Hepatocyte (in vitro differentiated cells): ENCODE results near the gene CUL1. TPM values are rescaled to one million over a fixed set of nuclear protein-coding genes. Genes with fewer than 3 reads are reported as not detected.
A peak's percentile ranks its signal among the peaks of the same experiment; 100 is the strongest.

Experiments
- DNase-seq: peaks from one replicate; pipeline ENCODE4 v3.0.0-alpha.2; 2016; ENCODE audit warnings: low spot score
- H2AFZ ChIP-seq: fragments of 200-600 bp; sonication (generic); 2 replicates; pipeline ENCODE4 v1.6.0; 2016; ENCODE audit warnings: antibody characterized with exemption, mild to moderate bottlenecking
- H3K27ac ChIP-seq: fragments of 200-600 bp; sonication (generic); 2 replicates; pipeline ENCODE4 v1.5.1; 2016; ENCODE audit warnings: mild to moderate bottlenecking
- H3K27me3 ChIP-seq: fragments of 200-600 bp; sonication (generic); 2 replicates; pipeline ENCODE4 v1.6.1; 2016
- H3K36me3 ChIP-seq: fragments of 200-600 bp; sonication (generic); replicated peaks from 2 replicates; pipeline ENCODE4 v1.5.1; 2016; ENCODE audit warnings: low read depth; ENCODE audit not compliant: insufficient read depth
- H3K4me1 ChIP-seq: fragments of 200-600 bp; sonication (generic); 2 replicates; pipeline ENCODE4 v1.5.1; 2016; ENCODE audit warnings: mild to moderate bottlenecking, moderate library complexity; ENCODE audit not compliant: insufficient read depth
- H3K4me2 ChIP-seq: fragments of 200-600 bp; sonication (generic); 2 replicates; pipeline ENCODE4 v1.6.0; 2016
- H3K4me3 ChIP-seq: fragments of 200-600 bp; sonication (generic); 2 replicates; pipeline ENCODE4 v1.5.1; 2016; ENCODE audit warnings: mild to moderate bottlenecking
- H3K79me2 ChIP-seq: fragments of 200-600 bp; sonication (generic); 2 replicates; pipeline ENCODE4 v1.6.0; 2017; ENCODE audit warnings: mild to moderate bottlenecking
- H3K9me2 ChIP-seq: fragments of 200-600 bp; sonication (generic); replicated peaks from 2 replicates; pipeline ENCODE4 v1.6.0; 2017; ENCODE audit warnings: mild to moderate bottlenecking; ENCODE audit not compliant: insufficient read depth
- H3K9me3 ChIP-seq: fragments of 200-600 bp; sonication (generic); 2 replicates; pipeline ENCODE4 v1.5.1; 2016; ENCODE audit warnings: low read depth, mild to moderate bottlenecking
- H4K20me1 ChIP-seq: fragments of 200-600 bp; sonication (generic); 2 replicates; pipeline ENCODE4 v1.6.0; 2016; ENCODE audit warnings: mild to moderate bottlenecking; ENCODE audit not compliant: insufficient read depth, poor library complexity, severe bottlenecking
- EZH2 ChIP-seq: fragments of 200-600 bp; sonication (generic); IDR thresholded peaks from 2 replicates; pipeline ENCODE4 v1.6.1; 2016; ENCODE audit warnings: antibody characterized with exemption, mild to moderate bottlenecking, borderline replicate concordance
- EZH2phosphoT487 ChIP-seq: fragments of 200-600 bp; sonication (generic); IDR thresholded peaks from one replicate; pipeline ENCODE4 v1.6.1; 2018; ENCODE audit warnings: antibody characterized with exemption, mild to moderate bottlenecking, low read depth, moderate library complexity; ENCODE audit not compliant: unreplicated experiment, severe bottlenecking
- WGBS: methylation state at CpG from one replicate; pipeline ENCODE4 v1.1.6; 2016; ENCODE audit warnings: low lambda C conversion rate; ENCODE audit errors: missing lambda C conversion rate; 5-methylcytosine and 5-hydroxymethylcytosine counted together
- polyA plus RNA-seq: library from polyadenylated mRNA; unstranded; fragments of >200 nt; fragmentation: Nextera tagmentation; extraction: Ambion mirVana; gene quantifications from 2 replicates; pipeline ENCODE4 v1.2.1, GENCODE V29; 2016
- total RNA-seq: library from RNA; depleted of rRNA; stranded (reverse); fragments of >200 nt; gene quantifications from 2 replicates; pipeline ENCODE4 v1.2.3, GENCODE V29; 2014
- TF ChIP-seq, protein P1 (sequence below): fragments of 200-600 bp; sonication (generic); IDR thresholded peaks from 2 replicates; pipeline ENCODE4 v1.5.1; 2016; ENCODE audit warnings: antibody characterized with exemption, mild to moderate bottlenecking; ENCODE audit not compliant: poor library complexity

CUL1 gene
- total and polyA plus RNA-seq, 2 experiments from 2014 or later, result 56.7 to 68.4 TPM

DNA sequence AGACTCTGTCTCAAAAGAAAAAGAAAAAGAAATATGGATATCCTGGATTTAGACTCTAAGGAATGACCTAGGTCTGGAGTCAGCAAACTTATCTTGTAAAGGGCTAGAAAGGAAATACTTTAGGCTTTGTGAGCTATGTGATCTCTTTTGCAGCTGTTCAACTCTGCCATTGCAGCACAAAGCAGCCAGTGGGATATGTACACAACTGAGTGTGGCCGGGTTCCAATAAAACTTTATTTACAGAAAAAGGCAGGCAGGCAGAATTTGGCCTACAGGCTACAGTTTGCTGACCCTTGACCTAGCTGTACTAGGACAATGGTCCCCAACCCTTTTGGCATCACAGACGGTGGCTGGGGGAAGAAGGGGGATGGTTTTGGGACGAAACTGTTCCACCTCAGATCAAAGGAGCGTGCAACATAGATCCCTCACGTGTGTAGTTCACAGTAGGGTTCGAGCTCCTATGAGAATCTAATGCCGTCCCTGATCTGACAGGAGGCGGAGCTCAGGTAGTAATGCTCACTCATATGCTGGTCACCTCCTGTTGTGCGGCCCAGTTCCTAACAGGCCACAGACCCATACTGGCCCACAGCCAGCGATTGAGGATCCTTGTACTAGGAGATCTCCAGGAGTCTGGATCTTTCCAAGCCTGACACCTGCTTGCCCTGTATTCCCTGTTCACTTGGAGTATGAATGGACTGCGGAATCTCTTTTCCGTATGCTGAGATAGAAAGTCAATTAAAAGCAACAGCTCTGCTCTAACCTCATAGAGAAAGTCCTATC lies 63.0 kb downstream of the CUL1 start:
- Histone ChIP-seq H3K9me2 (no peaks in the 10 kb centered on the region), H3K36me3 (no peaks in the 10 kb centered on the region), H3K4me3 (no peak overlapping the region), H3K79me2 (no peaks in the 10 kb centered on the region), H4K20me1 (no peaks in the 10 kb centered on the region), H3K4me2 (no peak overlapping the region), H2AFZ (no peak overlapping the region), H3K27ac (no peak overlapping the region), H3K9me3 (no peaks in the 10 kb centered on the region), H3K27me3 (no peaks in the 10 kb centered on the region), H3K4me1 (no peaks in the 10 kb centered on the region)
- no peak for DNase-seq
- TF ChIP-seq EZH2phosphoT487, result no peak
- TF ChIP-seq, protein P1, sequence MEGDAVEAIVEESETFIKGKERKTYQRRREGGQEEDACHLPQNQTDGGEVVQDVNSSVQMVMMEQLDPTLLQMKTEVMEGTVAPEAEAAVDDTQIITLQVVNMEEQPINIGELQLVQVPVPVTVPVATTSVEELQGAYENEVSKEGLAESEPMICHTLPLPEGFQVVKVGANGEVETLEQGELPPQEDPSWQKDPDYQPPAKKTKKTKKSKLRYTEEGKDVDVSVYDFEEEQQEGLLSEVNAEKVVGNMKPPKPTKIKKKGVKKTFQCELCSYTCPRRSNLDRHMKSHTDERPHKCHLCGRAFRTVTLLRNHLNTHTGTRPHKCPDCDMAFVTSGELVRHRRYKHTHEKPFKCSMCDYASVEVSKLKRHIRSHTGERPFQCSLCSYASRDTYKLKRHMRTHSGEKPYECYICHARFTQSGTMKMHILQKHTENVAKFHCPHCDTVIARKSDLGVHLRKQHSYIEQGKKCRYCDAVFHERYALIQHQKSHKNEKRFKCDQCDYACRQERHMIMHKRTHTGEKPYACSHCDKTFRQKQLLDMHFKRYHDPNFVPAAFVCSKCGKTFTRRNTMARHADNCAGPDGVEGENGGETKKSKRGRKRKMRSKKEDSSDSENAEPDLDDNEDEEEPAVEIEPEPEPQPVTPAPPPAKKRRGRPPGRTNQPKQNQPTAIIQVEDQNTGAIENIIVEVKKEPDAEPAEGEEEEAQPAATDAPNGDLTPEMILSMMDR, result no peak
- TF ChIP-seq EZH2, result no peak
- 95% methylated on average over 12 of the region's 12 CpGs for WGBS

DNA sequence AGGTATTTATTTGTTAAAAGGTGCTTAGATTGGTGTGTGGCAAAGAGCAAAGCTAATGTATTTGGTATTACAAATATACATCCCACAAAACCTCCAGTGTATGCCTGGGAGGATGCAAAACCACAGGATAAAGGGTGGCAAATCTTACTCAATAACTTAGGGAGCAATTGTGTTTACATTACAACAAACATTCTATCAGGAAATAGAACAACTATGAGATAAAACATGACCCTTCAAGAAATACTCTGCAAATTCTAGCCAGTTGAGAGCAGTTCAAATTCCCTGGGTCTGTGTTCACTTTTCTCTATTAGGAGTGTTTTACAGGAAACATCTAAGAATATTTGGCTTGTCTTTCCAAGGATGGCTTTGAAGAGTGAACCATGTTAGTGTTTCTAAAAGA lies 64.9 kb downstream of the CUL1 start:
- Histone ChIP-seq H3K4me3 (no peak overlapping the region), H3K9me3 (no peaks in the 10 kb centered on the region), H3K27me3 (no peaks in the 10 kb centered on the region), H3K36me3 (no peaks in the 10 kb centered on the region), H3K4me1 (no peaks in the 10 kb centered on the region), H3K79me2 (no peaks in the 10 kb centered on the region), H4K20me1 (no peaks in the 10 kb centered on the region), H3K27ac (no peak overlapping the region), H3K9me2 (no peaks in the 10 kb centered on the region), H2AFZ (no peak overlapping the region), H3K4me2 (no peak overlapping the region)
- no peak for TF ChIP-seq EZH2phosphoT487
- DNase-seq, result no peak

DNA sequence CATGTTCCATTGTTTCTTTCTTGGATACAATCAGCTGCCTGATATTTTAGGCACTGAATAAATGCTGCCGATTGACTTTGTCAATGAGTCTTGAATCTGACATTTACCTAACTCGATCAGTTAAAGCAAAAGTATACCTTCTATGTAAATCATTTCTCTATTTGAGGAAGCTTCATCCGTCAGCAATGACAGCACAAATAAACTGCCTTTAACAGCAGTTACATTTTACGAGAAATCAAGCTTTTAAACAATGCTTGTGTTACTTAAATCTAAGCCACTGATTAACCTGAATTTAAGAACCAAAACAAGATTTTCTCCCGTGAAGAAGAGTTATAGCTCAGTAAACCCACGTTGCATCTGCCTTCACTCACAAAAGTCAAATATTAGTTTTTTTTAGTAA lies 71.3 kb downstream of the CUL1 start:
- H3K36me3 ChIP-seq, result no peaks in the 10 kb centered on the region
- WGBS, result 70% methylated on average over 6 of the region's 6 CpGs
- TF ChIP-seq, protein P1, result no peak
- TF ChIP-seq EZH2 (no peak), EZH2phosphoT487 (no peak)

DNA sequence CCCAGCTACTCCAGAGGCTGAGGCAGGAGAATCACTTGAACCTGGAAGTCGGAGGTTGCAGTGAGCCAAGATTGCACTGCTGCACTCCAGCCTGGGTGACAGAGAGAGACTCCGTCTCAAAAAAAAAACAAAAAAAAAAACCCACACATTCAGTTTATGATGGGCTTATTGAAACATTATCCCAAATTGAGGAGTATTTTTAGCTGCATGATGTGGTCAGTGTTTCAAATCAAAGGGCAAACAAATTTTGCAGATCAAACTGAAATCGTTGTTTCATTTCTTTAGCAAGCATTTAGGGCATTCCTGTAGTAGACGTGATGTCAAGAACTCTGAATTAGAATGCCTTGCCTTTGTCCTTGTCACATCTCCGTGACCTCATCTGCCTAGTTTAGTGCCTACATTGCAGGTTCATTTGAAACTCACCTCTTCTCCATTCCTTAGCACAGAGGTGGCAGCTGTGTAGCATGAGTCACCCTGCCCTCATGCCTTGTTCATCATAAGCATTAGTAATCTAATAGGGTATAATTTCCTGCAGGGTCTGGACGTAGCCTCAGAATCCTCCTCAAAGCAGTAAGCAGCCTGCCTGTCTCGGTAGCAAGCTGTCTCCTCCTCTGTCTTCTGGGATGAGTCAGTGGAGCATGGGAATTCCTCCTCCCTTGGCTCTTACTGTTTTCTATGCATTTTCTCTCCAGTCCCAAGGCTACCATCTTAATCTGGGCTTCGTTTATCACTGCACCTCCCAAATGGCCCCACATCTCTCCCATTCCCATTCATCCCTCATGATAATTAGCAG lies 73.8 kb downstream of the CUL1 start:
- Histone ChIP-seq H3K27me3 (no peaks in the 10 kb centered on the region), H3K4me1 (no peaks in the 10 kb centered on the region), H4K20me1 (no peaks in the 10 kb centered on the region), H3K4me3 (no peak overlapping the region), H3K9me3 (no peaks in the 10 kb centered on the region), H2AFZ (no peak overlapping the region), H3K9me2 (no peaks in the 10 kb centered on the region), H3K4me2 (no peak overlapping the region), H3K36me3 (no peaks in the 10 kb centered on the region), H3K27ac (no peak overlapping the region), H3K79me2 (peaks cover 4% of the 10 kb centered on the region)
- peak; percentile 22 for DNase-seq
- no peak for TF ChIP-seq EZH2
- no peak for TF ChIP-seq EZH2phosphoT487
- TF ChIP-seq, protein P1, result no peak
- 83% methylated on average over 8 of the region's 8 CpGs for WGBS

More for the DNA sequence above, 71.3 kb downstream of the CUL1 start:
- no peak overlapping the region for H3K4me2 ChIP-seq
- H3K79me2 ChIP-seq, result no peaks in the 10 kb centered on the region
- H3K4me3 ChIP-seq, result no peak overlapping the region
- no peaks in the 10 kb centered on the region for H3K9me3 ChIP-seq
- no peaks in the 10 kb centered on the region for H3K27me3 ChIP-seq
- DNase-seq, result no peak
- H2AFZ ChIP-seq, result no peak overlapping the region
- no peaks in the 10 kb centered on the region for H4K20me1 ChIP-seq
- H3K9me2 ChIP-seq, result no peaks in the 10 kb centered on the region
- no peak overlapping the region for H3K27ac ChIP-seq
- no peaks in the 10 kb centered on the region for H3K4me1 ChIP-seq
